Mammary epithelial cell (primary cell): ENCODE measurements around the gene TBL3.

Experiments used
- CTCF ChIP-seq, 2 donors: IDR thresholded peaks in 1 of 2; conservative IDR thresholded peaks in 1 of 2; 2 replicates each; pipeline ENCODE4 v1.5.1; 2011 to 2012; ENCODE audit warnings: inconsistent platforms in 2 of 2, low read length in 2 of 2, mild to moderate bottlenecking in 2 of 2, control low read depth in 1 of 2, low read depth in 1 of 2; ENCODE audit not compliant: insufficient read depth in 1 of 2; ENCODE audit errors: extremely low read depth in 1 of 2
- EZH2 ChIP-seq: IDR thresholded peaks from 2 replicates; pipeline ENCODE4 v1.6.1; 2012; ENCODE audit warnings: low read length, inconsistent platforms, borderline replicate concordance

DNA sequence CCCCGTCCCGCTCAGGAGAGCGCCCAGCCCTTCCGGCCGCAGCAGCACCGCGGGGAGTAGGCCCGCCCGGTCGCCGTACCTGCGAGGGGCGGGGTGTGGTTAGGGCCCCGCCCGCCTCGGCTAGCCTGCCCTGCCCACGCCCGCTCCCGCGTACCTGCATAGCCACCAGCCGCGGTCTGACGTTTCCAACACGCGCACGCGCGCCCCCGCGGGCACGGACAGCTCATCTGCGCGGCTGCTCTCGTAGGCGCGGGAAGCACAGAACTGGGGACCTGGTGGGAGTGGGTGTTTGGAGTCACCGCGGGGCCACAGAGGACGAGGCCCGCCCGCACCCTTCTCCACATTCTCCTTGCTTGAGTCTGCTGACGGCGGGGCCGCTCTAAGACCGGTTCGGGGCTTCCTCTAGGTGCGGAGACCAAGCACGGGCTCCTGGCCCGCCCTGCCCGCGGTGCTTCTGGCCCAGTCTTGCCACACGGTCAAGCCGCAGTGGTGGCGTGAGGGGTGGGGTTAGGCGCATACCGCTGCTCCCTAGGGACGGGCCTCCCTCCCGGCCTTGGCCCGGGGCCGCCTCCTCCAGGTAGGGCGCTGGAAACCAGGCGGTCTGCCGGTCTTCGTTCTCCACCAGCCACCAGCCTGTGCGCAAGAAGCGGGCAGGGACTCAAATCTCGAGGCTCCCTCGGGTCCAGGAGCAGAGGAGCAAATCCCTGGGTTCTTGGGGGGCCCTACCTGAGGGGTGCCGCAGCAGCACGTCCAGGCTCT is 7.6 kb downstream of the TBL3 start:
- TF ChIP-seq EZH2 (no peak), CTCF (conservative IDR thresholded peaks at IDR 0.05 in 1 of 2, IDR thresholded peaks at IDR 0.05 in 1 of 2; ENCODE audit: extremely low read depth in 1 of 2, insufficient read depth in 1 of 2, low read depth in 1 of 2, low read length in 2 of 2) (no peak)
